GM12878 (cell line): ENCODE results near the gene PTPRM. TPM values are rescaled to one million over a fixed set of nuclear protein-coding genes. Genes with fewer than 3 reads are reported as not detected.

ENCODE experiments used
- ATAC-seq: fragments of 200-7000 bp; cut with Tn5 transposase; 3 replicates; pipeline ENCODE4 v1.9.1; 2020; ENCODE audit warnings: mild to moderate bottlenecking, moderate library complexity
- BruUV-seq: library from RNA; stranded (reverse); fragments of 400-500 nt; replicated peaks from 2 replicates; lab custom pipeline; 2021; lab: Mats Ljungman, UMichigan
- CTCF ChIA-PET: fragments of 300-600 bp; sonication (Branson Sonifier 250); formaldehyde crosslinking; extraction: SDS; loops from one replicate; lab custom pipeline; 2021; ENCODE audit warnings: inconsistent platforms; lab: Yijun Ruan, JAX
- POLR2A ChIA-PET: fragments of 350-600 bp; formaldehyde crosslinking; extraction: SDS; loops from one replicate; lab custom pipeline; 2021; ENCODE audit warnings: inconsistent platforms; lab: Charles Lee
- RAD21 ChIA-PET: fragments of 300-600 bp; sonication (Branson Sonifier 250); formaldehyde crosslinking; loops from one replicate; lab custom pipeline; 2023; ENCODE audit warnings: antibody characterized with exemption; ENCODE audit not compliant: unreplicated experiment; lab: Charles Lee
- SMC1A ChIA-PET: fragments of 300-600 bp; sonication (Branson Sonifier 250); formaldehyde crosslinking; loops from one replicate; lab custom pipeline; 2023; ENCODE audit not compliant: unreplicated experiment, uncharacterized antibody; lab: Charles Lee
- DNase-seq: peaks from one replicate; pipeline ENCODE4 v3.0.0-alpha.2; 2011; ENCODE audit warnings: low read depth, low spot score
- FAIRE-seq: peaks from 3 replicates; lab custom pipeline; 2011; peaks lifted over from hg19 to GRCh38; lab: Jason Lieb, UNC
- H2AFZ ChIP-seq: 2 replicates; pipeline ENCODE4 v1.6.0; 2011; ENCODE audit warnings: low read depth, low read length, control low read depth; ENCODE audit not compliant: control insufficient read depth
- H3K27ac ChIP-seq: 2 replicates; pipeline ENCODE4 v1.5.1; 2011; ENCODE audit warnings: control low read depth; ENCODE audit not compliant: control insufficient read depth, insufficient read depth
- H3K27me3 ChIP-seq, 2 experiments: replicated peaks in 1 of 2; 2 replicates each; pipeline versions ENCODE4 v1.6.0 to v1.6.1; 2011; ENCODE audit warnings: low read length in 1 of 2; ENCODE audit not compliant: control insufficient read depth in 2 of 2, insufficient read depth in 2 of 2
- H3K36me3 ChIP-seq, 2 experiments: 2 replicates each; pipeline ENCODE4 v1.5.1; 2011; ENCODE audit warnings: low read length in 1 of 2; ENCODE audit not compliant: control insufficient read depth in 2 of 2, insufficient read depth in 2 of 2
- H3K4me1 ChIP-seq: 2 replicates; pipeline ENCODE4 v1.6.1; 2011; ENCODE audit warnings: mild to moderate bottlenecking, low read length, moderate library complexity, mixed read lengths; ENCODE audit not compliant: control insufficient read depth, insufficient read depth
- H3K4me2 ChIP-seq: 2 replicates; pipeline ENCODE4 v1.6.0; 2011; ENCODE audit warnings: control low read depth; ENCODE audit not compliant: control insufficient read depth, insufficient read depth
- H3K4me3 ChIP-seq: fragments of 200-600 bp; sonication (generic); 2 replicates; pipeline ENCODE4 v1.5.1; 2016
- H3K79me2 ChIP-seq: 2 replicates; pipeline ENCODE4 v1.6.0; 2011; ENCODE audit warnings: low read length; ENCODE audit not compliant: control insufficient read depth, insufficient read depth
- H3K9ac ChIP-seq: 2 replicates; pipeline ENCODE4 v1.8.0; 2011; ENCODE audit warnings: low read length, control low read depth, mixed read lengths; ENCODE audit not compliant: control insufficient read depth, insufficient read depth
- H3K9me3 ChIP-seq: replicated peaks from 3 replicates; pipeline ENCODE4 v1.5.1; 2011; ENCODE audit warnings: mild to moderate bottlenecking, low read length; ENCODE audit not compliant: control insufficient read depth, insufficient read depth
- H4K20me1 ChIP-seq: 2 replicates; pipeline ENCODE4 v1.6.0; 2011; ENCODE audit not compliant: control insufficient read depth, insufficient read depth
- ASH2L ChIP-seq: fragments of 300-600, 200-600 bp; sonication (generic); IDR thresholded peaks from 2 replicates; pipeline ENCODE4 v1.6.1; 2017; ENCODE audit warnings: low read depth, mild to moderate bottlenecking, borderline replicate concordance
- FOXM1 ChIP-seq: IDR thresholded peaks from 2 replicates; pipeline ENCODE4 v1.6.1; 2012; ENCODE audit warnings: low read depth, mild to moderate bottlenecking, inconsistent platforms, low read length, moderate library complexity
- HSF1 ChIP-seq: fragments of 150-350 bp; IDR thresholded peaks from 2 replicates; pipeline ENCODE4 v1.6.1; 2014; ENCODE audit warnings: mild to moderate bottlenecking, low read depth, low read length
- LARP7 ChIP-seq: fragments of 450-650 bp; IDR thresholded peaks from 2 replicates; pipeline ENCODE4 v1.6.1; 2017; ENCODE audit warnings: mild to moderate bottlenecking
- NFYB ChIP-seq: IDR thresholded peaks from 2 replicates; pipeline ENCODE4 v1.6.1; 2011; ENCODE audit warnings: low read depth, mild to moderate bottlenecking, low read length, improper control_type of control experiment, moderate library complexity; ENCODE audit not compliant: insufficient read depth
- RAD51 ChIP-seq: fragments of 450-650 bp; IDR thresholded peaks from 2 replicates; pipeline ENCODE4 v1.6.1; 2016; ENCODE audit warnings: moderate library complexity, mild to moderate bottlenecking, inconsistent platforms
- RB1 ChIP-seq: fragments of 450-650 bp; formaldehyde crosslinking; IDR thresholded peaks from 2 replicates; pipeline ENCODE4 v1.6.1; 2017; ENCODE audit warnings: mild to moderate bottlenecking, borderline replicate concordance
- RELA ChIP-seq: fragments of 450-650 bp; IDR thresholded peaks from 2 replicates; pipeline ENCODE4 v1.8.0; 2014; ENCODE audit warnings: borderline replicate concordance; ENCODE audit not compliant: partially characterized antibody
- SREBF1 ChIP-seq: IDR thresholded peaks from 2 replicates; pipeline ENCODE4 v1.6.1; 2012; ENCODE audit warnings: mild to moderate bottlenecking, low read length
- STAT3 ChIP-seq: IDR thresholded peaks from 2 replicates; pipeline ENCODE4 v1.6.1; 2011; ENCODE audit warnings: low read depth, low read length, improper control_type of control experiment
- TBL1XR1 ChIP-seq: IDR thresholded peaks from 2 replicates; pipeline ENCODE4 v1.6.1; 2012; ENCODE audit warnings: low read depth, low read length, improper control_type of control experiment
- ZSCAN29 ChIP-seq: fragments of 450-650 bp; IDR thresholded peaks from 2 replicates; pipeline ENCODE4 v1.6.1; 2017; ENCODE audit warnings: mild to moderate bottlenecking, moderate library complexity
- WGBS: methylation state at CpG from one replicate; pipeline ENCODE4 v1.1.6; 2016; ENCODE audit warnings: low lambda C conversion rate; ENCODE audit not compliant: insufficient replicate concordance, insufficient coverage; ENCODE audit errors: missing lambda C conversion rate; 5-methylcytosine and 5-hydroxymethylcytosine counted together
- in situ Hi-C: fragments of 300-500 bp; cut with MboI; formaldehyde crosslinking; loops from 9 replicates; pipeline ENCODE4 v1.14.3; 2018; ENCODE audit warnings: mixed read lengths
- intact Hi-C: fragments of 100-400 bp; cut with micrococcal nuclease; formaldehyde crosslinking; loops from one replicate; pipeline ENCODE4 v1.14.2; 2022; ENCODE audit not compliant: unreplicated experiment
- polyA plus RNA-seq, 11 experiments: library from polyadenylated mRNA; depleted of rRNA in 4 of 11; unstranded in 6 of 11; stranded (reverse) in 5 of 11; fragments of >200 nt; fragmentation: Nextera tagmentation in 4 of 11; fragmentation: Illumina TruSeq in 1 of 11; extraction: Ambion mirVana in 4 of 11; extraction: Trizol in 1 of 11; gene quantifications; 1 replicate in 1 of 11; 2 replicates in 10 of 11; pipeline versions ENCODE4 v1.2.1 to v1.2.3, GENCODE V29; 2011 to 2016; ENCODE audit warnings: inconsistent platforms in 2 of 11, missing spikeins in 2 of 11, low read depth in 1 of 11
- total RNA-seq, 4 experiments: library from RNA; depleted of rRNA in 3 of 4; stranded (reverse); fragments of >200 nt in 3 of 4; fragmentation: Illumina TruSeq in 1 of 4; extraction: Trizol in 1 of 4; gene quantifications; 2 replicates each; pipeline versions ENCODE4 v1.2.1 to v1.2.3, GENCODE V29; 2013 to 2021

The PTPRM gene
- total and polyA plus RNA-seq, 10 of the 15 experiments (the other 5 are each of a cell fraction or from before 2014, with no cell fraction given): 0.07 to 22.6 (median 0.60) TPM

- H2AFZ ChIP-seq: no peak overlapping the region
- H3K4me3 ChIP-seq: no peak overlapping the region
- H3K9ac ChIP-seq: no peak overlapping the region
- ChIA-PET SMC1A (interaction anchor here (0.8 to 1.8 kb wide), 7 partner anchors 12 to 328 kb away, joined by 3 to 6 read pairs (median 3); no protein-coding TSS in a partner anchor), POLR2A (no interaction called here), CTCF (interaction anchor here (0.6 kb wide), 1 partner anchor 94 kb away, joined by 3 read pairs; no protein-coding TSS in a partner anchor)
- H3K27ac ChIP-seq: no peak overlapping the region
- intact Hi-C loops: no loop called here
- ATAC-seq (no peak), FAIRE-seq (no peak)
- H3K27me3 ChIP-seq: no peaks in the 10 kb centered on the region
- no peak overlapping the region for H3K4me2 ChIP-seq
- no peaks in the 10 kb centered on the region for H3K4me1 ChIP-seq
- no peaks in the 10 kb centered on the region for H3K79me2 ChIP-seq
- no peaks in the 10 kb centered on the region for H3K36me3 ChIP-seq
- TF ChIP-seq TBL1XR1 (no peak), RAD51 (no peak), SREBF1 (no peak), RB1 (no peak), HSF1 (no peak), NFYB (no peak)
- TF ChIP-seq, all 136 proteins: peak for 0
- WGBS: 14% methylated on average over 2 of the region's 2 CpGs
- Histone ChIP-seq H3K9me3 (no peaks in the 10 kb centered on the region), H4K20me1 (no peaks in the 10 kb centered on the region)
- DNase-seq: no peak
- in situ Hi-C loops: no loop called here
- RAD21 ChIA-PET: no interaction called here
- BruUV-seq: no TSS peak
Observed at GRCh38 chr18:7805096-7805495, 238.0 kb downstream of the PTPRM start.

GRCh38 chr18:7805880-7806279, 238.8 kb downstream of the PTPRM start:
- ATAC-seq (no peak), DNase-seq (no peak), FAIRE-seq (no peak)
- Histone ChIP-seq H3K9me3 (no peaks in the 10 kb centered on the region), H3K4me2 (no peak overlapping the region), H3K36me3 (no peaks in the 10 kb centered on the region), H3K4me3 (no peak overlapping the region), H3K4me1 (no peaks in the 10 kb centered on the region), H3K9ac (no peak overlapping the region), H3K27me3 (no peaks in the 10 kb centered on the region), H3K79me2 (no peaks in the 10 kb centered on the region), H4K20me1 (no peaks in the 10 kb centered on the region), H3K27ac (no peak overlapping the region), H2AFZ (no peak overlapping the region)
- ChIA-PET POLR2A (no interaction called here), CTCF (interaction anchor here (0.9 to 1.1 kb wide), 2 partner anchors 12 kb away, joined by 3 to 4 read pairs; no protein-coding TSS in a partner anchor), RAD21 (no interaction called here), SMC1A (interaction anchor here (0.8 to 1.8 kb wide), 5 partner anchors 13 to 327 kb away, joined by 3 to 4 read pairs (median 3); no protein-coding TSS in a partner anchor)
- TF ChIP-seq RELA (no peak), FOXM1 (no peak), STAT3 (no peak), LARP7 (no peak), ZSCAN29 (no peak), ASH2L (no peak)
- no TSS peak for BruUV-seq
- in situ Hi-C loops: no loop called here
- 0% methylated on average over 1 of the region's 1 CpG for WGBS
- intact Hi-C loops: no loop called here
